ENCODE data around the gene ATP6V1C2. TPM values are rescaled to one million over a fixed set of nuclear protein-coding genes. Genes with fewer than 3 reads are reported as not detected.

Gene ATP6V1C2
- total RNA-seq, 4 donors from 2014 or later: 130 to 418 (median 211) TPM

- TF ChIP-seq POLR2A (IDR thresholded peaks at IDR 0.05): no peak
- DNase-seq (ENCODE audit: low spot score in 2 of 2): no peak
- WGBS, 2 donors: 94 to 96% methylated on average over 5 of the region's 5 CpGs
- intact Hi-C loops (cut with DNase I; ENCODE audit: low total_unique reads): no loop called here
- no peak overlapping the region for H3K4me3 ChIP-seq (ENCODE audit: low read depth, poor library complexity, severe bottlenecking)
These were observed 15.4 kb upstream of the ATP6V1C2 start for GRCh38 chr2:10706033-10706432.

GRCh38 chr2:10707831-10708230 lies 13.6 kb upstream of the ATP6V1C2 start:
- DNase-seq (ENCODE audit: low spot score in 2 of 2): no peak
- WGBS, 2 donors: 54 to 65% methylated on average over 10 of the region's 10 CpGs
- no peak for TF ChIP-seq POLR2A (IDR thresholded peaks at IDR 0.05)
- TF ChIP-seq CTCF (IDR thresholded peaks at IDR 0.05): no peak
- no peak overlapping the region for H3K4me3 ChIP-seq (ENCODE audit: low read depth, poor library complexity, severe bottlenecking)
- intact Hi-C loops (cut with DNase I; ENCODE audit: low total_unique reads): no loop called here

- WGBS, 2 donors: 24 to 28% methylated on average over 7 of the region's 7 CpGs
- no peak for TF ChIP-seq POLR2A (IDR thresholded peaks at IDR 0.05)
- no peak for TF ChIP-seq CTCF (IDR thresholded peaks at IDR 0.05)
- H3K4me3 ChIP-seq (ENCODE audit: low read depth, poor library complexity, severe bottlenecking): no peak overlapping the region
- intact Hi-C loops (cut with DNase I; ENCODE audit: low total_unique reads): no loop called here
- no peak for DNase-seq (ENCODE audit: low spot score in 2 of 2)
These were observed 12.0 kb upstream of the ATP6V1C2 start for GRCh38 chr2:10709290-10709939.

GRCh38 chr2:10712185-10712809 lies 9.1 kb upstream of the ATP6V1C2 start:
- intact Hi-C loops (cut with DNase I; ENCODE audit: low total_unique reads): no loop called here
- no peak for TF ChIP-seq CTCF (IDR thresholded peaks at IDR 0.05)
- no peak for TF ChIP-seq POLR2A (IDR thresholded peaks at IDR 0.05)
- no peak for DNase-seq (ENCODE audit: low spot score in 2 of 2)
- H3K4me3 ChIP-seq (ENCODE audit: low read depth, poor library complexity, severe bottlenecking): no peak overlapping the region
- WGBS, 2 donors: 30 to 31% methylated on average over 10 of the region's 10 CpGs

DNA sequence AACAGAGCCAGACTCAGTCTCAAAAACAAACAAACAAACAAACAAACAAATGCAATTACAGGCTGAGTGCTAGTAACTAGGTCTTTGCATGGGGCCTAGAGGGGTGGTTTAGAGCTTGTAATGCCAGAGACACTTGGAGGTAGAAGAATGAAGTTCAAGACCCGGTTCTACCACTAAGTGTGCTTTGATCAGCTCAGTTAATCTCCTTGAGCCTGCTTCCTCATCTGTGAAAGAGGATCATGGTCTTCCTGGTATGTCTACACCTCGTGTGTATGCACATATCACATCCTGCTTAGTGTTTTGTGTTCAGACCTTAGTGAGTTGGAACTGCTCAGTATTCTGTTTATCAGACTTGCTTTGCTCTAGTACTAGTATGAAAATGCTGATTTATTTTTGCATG lies 4.8 kb upstream of the ATP6V1C2 start:
- TF ChIP-seq CTCF (IDR thresholded peaks at IDR 0.05) (no peak), POLR2A (IDR thresholded peaks at IDR 0.05) (no peak)
- WGBS, 2 donors: 68 to 70% methylated on average over 2 of the region's 2 CpGs
- no peak overlapping the region for H3K4me3 ChIP-seq (ENCODE audit: low read depth, poor library complexity, severe bottlenecking)
- intact Hi-C loops (cut with DNase I; ENCODE audit: low total_unique reads): no loop called here
- DNase-seq (ENCODE audit: low spot score in 2 of 2): no peak

DNA sequence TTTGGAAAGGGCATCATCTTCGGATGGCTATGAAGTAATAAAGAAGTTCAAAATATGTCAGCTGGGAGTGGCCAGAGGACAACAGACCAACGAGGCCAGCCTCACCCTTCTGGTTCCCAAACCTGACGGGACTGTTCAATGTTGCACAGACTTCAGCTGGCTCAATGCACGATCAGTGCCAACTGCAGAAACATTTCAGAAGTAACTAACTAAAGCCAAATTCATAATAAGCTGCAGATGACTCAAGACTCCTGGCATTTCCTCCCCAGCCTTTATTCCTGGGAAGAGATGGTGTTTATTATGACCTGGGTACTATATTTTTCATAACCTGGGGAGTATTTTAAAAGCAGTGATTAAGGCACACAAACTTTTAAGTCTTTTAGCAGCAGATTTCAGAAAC lies 3.8 kb upstream of the ATP6V1C2 start:
- intact Hi-C loops (cut with DNase I; ENCODE audit: low total_unique reads): no loop called here
- H3K4me3 ChIP-seq (ENCODE audit: low read depth, poor library complexity, severe bottlenecking): no peak overlapping the region
- TF ChIP-seq POLR2A (IDR thresholded peaks at IDR 0.05): no peak
- TF ChIP-seq CTCF (IDR thresholded peaks at IDR 0.05): no peak
- 14 to 21% methylated on average over 4 of the region's 4 CpGs for WGBS, 2 donors
- DNase-seq (ENCODE audit: low spot score in 2 of 2): peak in 1 of 2 donors; percentile 47

All from lower leg skin (tissue), 4 donors.